Loucy (cell line): ENCODE data around the gene EFNA3.

Experiments used
- EZH2phosphoT487 ChIP-seq: fragments of 200-600 bp; IDR thresholded peaks from 2 replicates; pipeline ENCODE4 v1.6.1; 2018; ENCODE audit warnings: antibody characterized with exemption, mild to moderate bottlenecking, moderate library complexity, borderline replicate concordance
- TF ChIP-seq, protein P1 (sequence below): fragments of 200-600 bp; sonication (generic); conservative IDR thresholded peaks from 2 replicates; pipeline ENCODE4 v1.5.1; 2014; ENCODE audit warnings: mild to moderate bottlenecking, antibody characterized with exemption, low read length

DNA sequence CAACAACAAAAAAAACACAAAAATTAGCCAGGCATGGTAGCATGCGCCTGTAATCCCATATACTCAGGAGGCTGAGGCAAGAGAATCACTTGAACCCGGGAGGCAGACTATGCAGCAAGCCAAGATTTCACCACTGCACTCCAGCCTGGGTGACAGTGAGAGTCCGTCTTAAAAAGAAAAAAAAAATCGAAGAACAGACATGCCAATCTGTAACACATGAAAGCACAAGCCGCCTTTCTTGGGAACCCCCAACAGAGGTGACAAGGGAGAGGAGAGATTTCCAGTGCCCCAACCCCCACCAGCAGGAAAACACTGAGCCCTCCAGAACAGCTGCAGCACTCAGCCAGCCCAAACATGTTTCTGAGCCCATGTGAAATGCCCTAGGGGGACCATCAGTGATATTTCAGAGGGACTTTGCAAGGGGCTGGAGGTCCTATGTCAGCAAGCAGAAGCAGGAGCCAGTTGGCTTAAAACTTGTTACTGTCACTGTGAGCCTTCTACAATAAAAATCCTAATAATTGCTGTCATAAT, 34.9 kb downstream of the EFNA3 start:
- TF ChIP-seq, protein P1, sequence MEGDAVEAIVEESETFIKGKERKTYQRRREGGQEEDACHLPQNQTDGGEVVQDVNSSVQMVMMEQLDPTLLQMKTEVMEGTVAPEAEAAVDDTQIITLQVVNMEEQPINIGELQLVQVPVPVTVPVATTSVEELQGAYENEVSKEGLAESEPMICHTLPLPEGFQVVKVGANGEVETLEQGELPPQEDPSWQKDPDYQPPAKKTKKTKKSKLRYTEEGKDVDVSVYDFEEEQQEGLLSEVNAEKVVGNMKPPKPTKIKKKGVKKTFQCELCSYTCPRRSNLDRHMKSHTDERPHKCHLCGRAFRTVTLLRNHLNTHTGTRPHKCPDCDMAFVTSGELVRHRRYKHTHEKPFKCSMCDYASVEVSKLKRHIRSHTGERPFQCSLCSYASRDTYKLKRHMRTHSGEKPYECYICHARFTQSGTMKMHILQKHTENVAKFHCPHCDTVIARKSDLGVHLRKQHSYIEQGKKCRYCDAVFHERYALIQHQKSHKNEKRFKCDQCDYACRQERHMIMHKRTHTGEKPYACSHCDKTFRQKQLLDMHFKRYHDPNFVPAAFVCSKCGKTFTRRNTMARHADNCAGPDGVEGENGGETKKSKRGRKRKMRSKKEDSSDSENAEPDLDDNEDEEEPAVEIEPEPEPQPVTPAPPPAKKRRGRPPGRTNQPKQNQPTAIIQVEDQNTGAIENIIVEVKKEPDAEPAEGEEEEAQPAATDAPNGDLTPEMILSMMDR, result no peak
- no peak for TF ChIP-seq EZH2phosphoT487
